22Rv1 (cell line): Measurements from ENCODE around the gene RBM28.
"Not testable (repeated sequence)": the region's sequence is repeated elsewhere in the genome, so short reads cannot be mapped to it uniquely, and the experiment has no call there.

Experiments used
- H3K27ac ChIP-seq: fragments of 450-650 bp; 2 replicates; pipeline ENCODE4 v1.5.1; 2017
- CTCF ChIP-seq: fragments of 450-650 bp; IDR thresholded peaks from 2 replicates; pipeline ENCODE4 v1.5.1; 2017; ENCODE audit warnings: mild to moderate bottlenecking
- ZFX ChIP-seq: fragments of 450-650 bp; IDR thresholded peaks from 2 replicates; pipeline ENCODE4 v1.6.1; 2017; ENCODE audit warnings: antibody characterized with exemption, borderline replicate concordance

RBM28 gene

GRCh38 chr7:128281605-128282380 is 61.9 kb downstream of the RBM28 start:
- H3K27ac ChIP-seq = no peak overlapping the region
- TF ChIP-seq ZFX (no peak), CTCF (no peak)

GRCh38 chr7:128280451-128280850 is 63.3 kb downstream of the RBM28 start:
- not testable (repeated sequence) for H3K27ac ChIP-seq

- TF ChIP-seq ZFX (no peak), CTCF (no peak)
- H3K27ac ChIP-seq = no peak overlapping the region
These were observed 64.5 kb downstream of the RBM28 start for GRCh38 chr7:128279124-128279713.

GRCh38 chr7:128278366-128278765 is 65.3 kb downstream of the RBM28 start:
- TF ChIP-seq ZFX (no peak), CTCF (no peak)
- H3K27ac ChIP-seq = no peak overlapping the region

GRCh38 chr7:128275681-128276080 is 68.0 kb downstream of the RBM28 start:
- no peak for TF ChIP-seq CTCF
- TF ChIP-seq ZFX = no peak
- H3K27ac ChIP-seq = no peak overlapping the region

- no peak for TF ChIP-seq ZFX
- TF ChIP-seq CTCF = no peak
- no peak overlapping the region for H3K27ac ChIP-seq
These were observed 68.7 kb downstream of the RBM28 start for GRCh38 chr7:128274884-128275603.

- H3K27ac ChIP-seq = no peak overlapping the region
- TF ChIP-seq ZFX (no peak), CTCF (no peak)
These were observed 69.3 kb downstream of the RBM28 start for GRCh38 chr7:128274246-128274883.
